Measurements from ENCODE around the gene SSBP3. TPM values are rescaled to one million over a fixed set of nuclear protein-coding genes. Genes with fewer than 3 reads are reported as not detected.

The SSBP3 gene
- total RNA-seq, 1 experiment from 2014 or later, result 26.5 TPM

DNA sequence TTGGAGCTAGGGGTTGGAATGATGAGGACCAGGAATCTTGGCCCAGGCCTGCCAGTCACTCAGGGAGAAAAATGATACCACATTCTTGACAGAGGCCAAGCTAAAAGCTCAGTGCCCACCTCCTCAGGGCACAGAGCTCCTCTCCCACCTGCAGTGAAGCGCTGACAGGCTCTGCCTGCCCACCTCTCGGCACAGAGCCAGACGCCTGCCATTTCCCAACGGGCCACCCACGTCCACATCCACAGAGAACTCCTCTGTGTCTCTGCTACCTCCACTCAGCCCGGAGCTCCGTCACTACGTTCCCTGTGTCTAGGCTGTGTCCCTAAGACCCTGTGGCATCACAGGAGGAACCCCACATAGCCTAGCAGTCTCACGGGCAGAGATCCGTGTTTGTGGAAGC lies 145.4 kb downstream of the SSBP3 start:
- H3K4me3 ChIP-seq, result no peak overlapping the region
- no peak for TF ChIP-seq EZH2 (IDR thresholded peaks at IDR 0.05; ENCODE audit: low read depth)
- TF ChIP-seq, protein P1, sequence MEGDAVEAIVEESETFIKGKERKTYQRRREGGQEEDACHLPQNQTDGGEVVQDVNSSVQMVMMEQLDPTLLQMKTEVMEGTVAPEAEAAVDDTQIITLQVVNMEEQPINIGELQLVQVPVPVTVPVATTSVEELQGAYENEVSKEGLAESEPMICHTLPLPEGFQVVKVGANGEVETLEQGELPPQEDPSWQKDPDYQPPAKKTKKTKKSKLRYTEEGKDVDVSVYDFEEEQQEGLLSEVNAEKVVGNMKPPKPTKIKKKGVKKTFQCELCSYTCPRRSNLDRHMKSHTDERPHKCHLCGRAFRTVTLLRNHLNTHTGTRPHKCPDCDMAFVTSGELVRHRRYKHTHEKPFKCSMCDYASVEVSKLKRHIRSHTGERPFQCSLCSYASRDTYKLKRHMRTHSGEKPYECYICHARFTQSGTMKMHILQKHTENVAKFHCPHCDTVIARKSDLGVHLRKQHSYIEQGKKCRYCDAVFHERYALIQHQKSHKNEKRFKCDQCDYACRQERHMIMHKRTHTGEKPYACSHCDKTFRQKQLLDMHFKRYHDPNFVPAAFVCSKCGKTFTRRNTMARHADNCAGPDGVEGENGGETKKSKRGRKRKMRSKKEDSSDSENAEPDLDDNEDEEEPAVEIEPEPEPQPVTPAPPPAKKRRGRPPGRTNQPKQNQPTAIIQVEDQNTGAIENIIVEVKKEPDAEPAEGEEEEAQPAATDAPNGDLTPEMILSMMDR (conservative IDR thresholded peaks at IDR 0.05), result no peak
- H4K20me1 ChIP-seq (ENCODE audit: insufficient read depth), result no peaks in the 10 kb centered on the region
- no peaks in the 10 kb centered on the region for H3K9me3 ChIP-seq (ENCODE audit: insufficient read depth, low read depth)
- no peak overlapping the region for H2AFZ ChIP-seq
- no peak overlapping the region for H3K27ac ChIP-seq
- no peaks in the 10 kb centered on the region for H3K4me1 ChIP-seq (replicated peaks; ENCODE audit: insufficient read depth)
- H3K9me2 ChIP-seq (ENCODE audit: insufficient read depth), result no peaks in the 10 kb centered on the region
- CTCF ChIA-PET, result interaction anchor here (0.5 kb wide), 1 partner anchor 228 kb away, joined by 5 read pairs; no protein-coding TSS in a partner anchor
- no peak for DNase-seq
- no peaks in the 10 kb centered on the region for H3F3A ChIP-seq (ENCODE audit: insufficient read depth, low read depth)
- H3K4me2 ChIP-seq, result no peak overlapping the region
- POLR2A ChIA-PET (ENCODE audit: unreplicated experiment), result no interaction called here
- H3K27me3 ChIP-seq (ENCODE audit: insufficient read depth, low read depth), result no peaks in the 10 kb centered on the region
- no peaks in the 10 kb centered on the region for H3K36me3 ChIP-seq (ENCODE audit: low read depth)
- BruUV-seq (replicated peaks), result no TSS peak
- intact Hi-C loops (cut with micrococcal nuclease; ENCODE audit: unreplicated experiment), result no loop called here
- H3K79me2 ChIP-seq (ENCODE audit: low read depth), result no peaks in the 10 kb centered on the region

DNA sequence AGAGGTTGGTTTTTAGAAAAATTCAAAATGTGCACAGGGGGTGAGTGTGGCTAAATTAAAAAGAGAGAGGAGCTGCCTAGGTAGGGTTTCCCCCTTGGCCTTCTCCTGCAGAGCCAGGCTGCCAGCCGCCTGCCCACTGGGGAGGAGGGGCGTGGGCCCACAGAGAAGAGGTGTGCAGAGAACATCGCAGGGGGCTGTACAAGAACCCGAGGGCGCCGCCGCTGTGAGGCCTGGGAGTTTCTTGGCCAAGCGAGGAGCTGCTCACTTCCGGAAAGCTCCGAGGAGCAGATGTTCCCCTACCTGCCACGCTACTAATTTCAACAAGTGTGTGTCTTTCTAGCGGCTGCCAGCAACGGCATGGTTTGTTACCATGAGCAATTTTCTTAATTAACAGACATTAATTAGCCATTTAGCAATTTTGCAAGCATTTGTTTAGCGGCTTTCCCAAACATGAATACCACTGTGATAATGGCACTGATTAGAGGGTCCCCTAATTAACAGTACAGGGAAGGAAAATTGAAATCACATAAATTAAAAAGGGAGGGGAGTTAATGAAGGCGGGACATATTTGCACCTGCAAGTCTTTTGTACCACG lies 146.6 kb downstream of the SSBP3 start:
- no peaks in the 10 kb centered on the region for H3F3A ChIP-seq (ENCODE audit: insufficient read depth, low read depth)
- intact Hi-C loops (cut with micrococcal nuclease; ENCODE audit: unreplicated experiment), result no loop called here
- TF ChIP-seq, protein P1 (conservative IDR thresholded peaks at IDR 0.05), result no peak
- TF ChIP-seq EZH2 (IDR thresholded peaks at IDR 0.05; ENCODE audit: low read depth), result no peak
- H3K4me3 ChIP-seq, result no peak overlapping the region
- H4K20me1 ChIP-seq (ENCODE audit: insufficient read depth), result no peaks in the 10 kb centered on the region
- CTCF ChIA-PET, result no interaction called here
- no peaks in the 10 kb centered on the region for H3K79me2 ChIP-seq (ENCODE audit: low read depth)
- BruUV-seq (replicated peaks), result no TSS peak
- H2AFZ ChIP-seq, result no peak overlapping the region
- H3K4me1 ChIP-seq (replicated peaks; ENCODE audit: insufficient read depth), result no peaks in the 10 kb centered on the region
- no peak overlapping the region for H3K27ac ChIP-seq
- no peaks in the 10 kb centered on the region for H3K9me3 ChIP-seq (ENCODE audit: insufficient read depth, low read depth)
- H3K4me2 ChIP-seq, result no peak overlapping the region
- no peaks in the 10 kb centered on the region for H3K36me3 ChIP-seq (ENCODE audit: low read depth)
- no peaks in the 10 kb centered on the region for H3K27me3 ChIP-seq (ENCODE audit: insufficient read depth, low read depth)
- no peaks in the 10 kb centered on the region for H3K9me2 ChIP-seq (ENCODE audit: insufficient read depth)
- POLR2A ChIA-PET (ENCODE audit: unreplicated experiment), result no interaction called here
- DNase-seq, result no peak

DNA sequence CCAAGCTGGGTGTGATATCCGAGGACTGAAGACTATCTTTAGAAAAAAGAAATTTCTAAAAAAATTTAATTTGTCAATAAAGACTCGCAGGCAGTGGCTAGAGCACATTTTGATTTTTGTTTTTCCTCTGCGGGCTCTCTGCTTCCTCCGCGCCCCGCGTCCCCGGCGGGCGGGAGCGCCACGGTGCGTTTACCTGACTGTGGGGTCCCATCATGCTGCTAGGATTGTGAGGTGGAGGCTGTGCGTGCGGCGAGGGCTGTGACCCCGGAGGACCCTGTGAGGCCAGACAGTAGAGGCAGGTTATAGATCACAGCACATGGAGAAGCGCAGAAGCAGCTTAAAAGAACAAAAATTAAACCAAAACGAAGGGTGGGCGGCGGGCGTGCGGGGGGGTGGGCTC lies 148.3 kb downstream of the SSBP3 start:
- Histone ChIP-seq H3K27me3 (ENCODE audit: insufficient read depth, low read depth) (no peaks in the 10 kb centered on the region), H3K27ac (no peak overlapping the region), H3F3A (ENCODE audit: insufficient read depth, low read depth) (peaks cover 4% of the 10 kb centered on the region; the same call in 1 of the 2 replicates), H3K79me2 (ENCODE audit: low read depth) (no peaks in the 10 kb centered on the region), H4K20me1 (ENCODE audit: insufficient read depth) (no peaks in the 10 kb centered on the region), H3K36me3 (ENCODE audit: low read depth) (no peaks in the 10 kb centered on the region), H3K9me3 (ENCODE audit: insufficient read depth, low read depth) (no peaks in the 10 kb centered on the region), H3K9me2 (ENCODE audit: insufficient read depth) (no peaks in the 10 kb centered on the region), H3K4me2 (no peak overlapping the region), H3K4me1 (replicated peaks; ENCODE audit: insufficient read depth) (peaks cover 14% of the 10 kb centered on the region), H2AFZ (no peak overlapping the region), H3K4me3 (no peak overlapping the region)
- intact Hi-C loops (cut with micrococcal nuclease; ENCODE audit: unreplicated experiment), result no loop called here
- DNase-seq, result no peak
- BruUV-seq (replicated peaks), result no TSS peak
- CTCF ChIA-PET, result no interaction called here
- POLR2A ChIA-PET (ENCODE audit: unreplicated experiment), result no interaction called here
- TF ChIP-seq, protein P1 (conservative IDR thresholded peaks at IDR 0.05), result no peak
- no peak for TF ChIP-seq EZH2 (IDR thresholded peaks at IDR 0.05; ENCODE audit: low read depth)
